Sigmoid colon (tissue), 7 donors: Measurements from ENCODE around the gene TMEM121. TPM values are rescaled to one million over a fixed set of nuclear protein-coding genes. Genes with fewer than 3 reads are reported as not detected.

Experiments
- DNase-seq: peaks from one replicate; pipeline ENCODE4 v3.0.0-alpha.2; 2019
- H3K27ac ChIP-seq, 4 donors: fragments of 200-600 bp; sonication (generic); one replicate each; pipeline ENCODE4 v1.5.1; 2016 to 2019; ENCODE audit warnings: mild to moderate bottlenecking in 1 of 4
- H3K27me3 ChIP-seq, 3 donors: fragments of 200-600 bp; sonication (generic); one replicate each; pipeline ENCODE4 v1.5.1; 2019; ENCODE audit warnings: mild to moderate bottlenecking in 1 of 3
- H3K36me3 ChIP-seq, 4 donors: fragments of 200-600 bp; sonication (generic); one replicate each; pipeline ENCODE4 v1.5.1; 2016 to 2019
- H3K4me1 ChIP-seq, 4 donors: fragments of 200-600 bp; sonication (generic); one replicate each; pipeline ENCODE4 v1.5.1; 2017 to 2019
- H3K4me3 ChIP-seq, 4 donors: fragments of 200-600 bp; sonication (generic); one replicate each; pipeline ENCODE4 v1.5.1; 2017 to 2019; ENCODE audit warnings: mild to moderate bottlenecking in 2 of 4, moderate library complexity in 1 of 4
- H3K9me3 ChIP-seq, 4 donors: fragments of 200-600 bp in 3 of 4; sonication (generic) in 3 of 4; one replicate each; pipeline versions ENCODE4 v1.5.1 to v1.6.1; 2013 to 2019
- EP300 ChIP-seq, 4 donors: sonication (generic); formaldehyde crosslinking; IDR thresholded peaks; one replicate each; pipeline ENCODE4 v1.6.1; 2017; ENCODE audit warnings: antibody characterized with exemption in 4 of 4
- POLR2A ChIP-seq, 2 donors: fragments of 450-650 bp; IDR thresholded peaks; one replicate each; pipeline ENCODE4 v1.6.1; 2016; ENCODE audit warnings: antibody characterized with exemption in 2 of 2, mild to moderate bottlenecking in 2 of 2, moderate library complexity in 2 of 2
- POLR2AphosphoS5 ChIP-seq, 4 donors: sonication (generic); formaldehyde crosslinking; IDR thresholded peaks; one replicate each; pipeline ENCODE4 v1.6.1; 2017; ENCODE audit warnings: antibody characterized with exemption in 4 of 4
- WGBS, 2 donors: extraction: QIAGEN DNeasy Blood & Tissue Kit; methylation state at CpG; one replicate each; pipeline ENCODE4 v1.1.7; 2013; 5-methylcytosine and 5-hydroxymethylcytosine counted together
- intact Hi-C: fragments of 100-400 bp; cut with DNase I; formaldehyde crosslinking; loops from one replicate; pipeline ENCODE4 v1.15.1; 2023
- polyA plus RNA-seq, 3 donors: library from polyadenylated mRNA; stranded (reverse); fragments of 200-250 nt; gene quantifications; one replicate each; pipeline ENCODE4 v1.2.3, GENCODE V29; 2013
- total RNA-seq, 4 donors: library from RNA; depleted of rRNA; stranded (reverse); fragments of >200 nt; gene quantifications; one replicate each; pipeline ENCODE4 v1.1.0, GENCODE V29; 2016
- TF ChIP-seq, protein P1 (sequence below), 4 experiments: fragments of 450-650 bp in 3 of 4; fragments of 200-600 bp in 1 of 4; IDR thresholded peaks; one replicate each; pipeline ENCODE4 v1.5.1; 2016 to 2019; ENCODE audit warnings: antibody characterized with exemption in 4 of 4, mild to moderate bottlenecking in 3 of 4, moderate library complexity in 2 of 4
- donor health status: healthy with polysubstance abuse.
- donor health status: Bipolar disorder and iron deficiency.
- donor health status: healthy.

TMEM121 gene
- total and polyA plus RNA-seq, 7 donors, result 2.3 to 8.0 (median 5.0) TPM; not detected in 2

DNA sequence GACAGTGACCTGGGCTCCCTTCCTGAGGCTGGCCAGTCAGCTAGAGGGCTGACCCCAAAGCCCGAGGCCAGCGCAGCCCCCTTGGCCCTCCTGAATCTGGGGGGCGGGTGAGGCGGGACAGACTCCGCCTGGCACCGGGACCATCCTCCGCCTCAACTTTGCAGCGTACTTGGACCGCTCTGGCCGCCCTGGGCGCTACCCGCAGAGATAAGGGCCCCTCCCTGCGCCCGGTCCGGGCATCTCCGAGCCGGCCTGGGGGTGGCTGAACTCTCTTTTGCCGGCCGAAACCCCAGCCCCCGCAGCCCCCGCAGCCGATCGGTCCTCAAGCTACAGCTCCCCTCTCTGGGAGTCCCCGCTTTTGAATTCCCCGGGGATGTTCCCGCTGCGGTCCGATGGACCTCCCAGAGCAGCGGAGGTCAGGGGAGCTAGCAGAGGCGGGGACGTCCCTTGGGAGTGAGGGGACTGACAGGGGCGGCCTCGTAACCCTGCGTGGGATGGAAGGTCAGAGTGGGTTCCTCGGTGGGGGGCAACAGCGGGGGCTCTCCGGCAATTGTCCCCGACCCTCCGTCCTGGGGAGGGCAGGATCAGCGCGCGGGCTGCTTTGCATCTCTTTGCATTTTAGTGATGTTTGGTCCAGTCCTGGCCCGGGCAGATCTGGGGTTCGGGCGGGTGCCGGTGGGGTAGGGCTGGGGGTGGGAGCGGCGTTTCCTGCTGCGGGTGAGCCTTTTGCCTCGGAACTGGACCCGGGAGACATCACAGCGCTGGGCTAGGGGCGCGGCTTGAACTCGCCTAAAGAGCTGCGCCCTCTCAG is 40.0 kb upstream of the TMEM121 start, which contains the start of gene CRIP1:
TSS of gene CRIP1 (plus strand) at position 724 of the 811 bp plus-strand sequence. CDS start 374 bp downstream, outside the sequence.
- TF ChIP-seq, protein P1, sequence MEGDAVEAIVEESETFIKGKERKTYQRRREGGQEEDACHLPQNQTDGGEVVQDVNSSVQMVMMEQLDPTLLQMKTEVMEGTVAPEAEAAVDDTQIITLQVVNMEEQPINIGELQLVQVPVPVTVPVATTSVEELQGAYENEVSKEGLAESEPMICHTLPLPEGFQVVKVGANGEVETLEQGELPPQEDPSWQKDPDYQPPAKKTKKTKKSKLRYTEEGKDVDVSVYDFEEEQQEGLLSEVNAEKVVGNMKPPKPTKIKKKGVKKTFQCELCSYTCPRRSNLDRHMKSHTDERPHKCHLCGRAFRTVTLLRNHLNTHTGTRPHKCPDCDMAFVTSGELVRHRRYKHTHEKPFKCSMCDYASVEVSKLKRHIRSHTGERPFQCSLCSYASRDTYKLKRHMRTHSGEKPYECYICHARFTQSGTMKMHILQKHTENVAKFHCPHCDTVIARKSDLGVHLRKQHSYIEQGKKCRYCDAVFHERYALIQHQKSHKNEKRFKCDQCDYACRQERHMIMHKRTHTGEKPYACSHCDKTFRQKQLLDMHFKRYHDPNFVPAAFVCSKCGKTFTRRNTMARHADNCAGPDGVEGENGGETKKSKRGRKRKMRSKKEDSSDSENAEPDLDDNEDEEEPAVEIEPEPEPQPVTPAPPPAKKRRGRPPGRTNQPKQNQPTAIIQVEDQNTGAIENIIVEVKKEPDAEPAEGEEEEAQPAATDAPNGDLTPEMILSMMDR (IDR thresholded peaks at IDR 0.05), result no peak
- TF ChIP-seq EP300 (IDR thresholded peaks at IDR 0.05), result no peak
- TF ChIP-seq POLR2AphosphoS5 (IDR thresholded peaks at IDR 0.05), result no peak
- no peak for TF ChIP-seq POLR2A (IDR thresholded peaks at IDR 0.05)
- Histone ChIP-seq H3K4me3 (peak within 1 kb of the TSS; percentile 27 to 55 (median 44)), H3K27me3 (peaks cover 3 to 32% (median 27%) of the 10 kb centered on the region in 3 donors), H3K27ac (peak within 1 kb of the TSS; percentile 91 to 99 (median 95)), H3K36me3 (no peaks in the 10 kb centered on the region), H3K4me1 (peaks cover 0 to 86% (median 80%) of the 10 kb centered on the region in 4 donors), H3K9me3 (no peaks in the 10 kb centered on the region)
- no peak for DNase-seq
- WGBS, 2 donors, result 3 to 10% methylated on average over 56 of the region's 56 CpGs
- intact Hi-C loops, result no loop called here

DNA sequence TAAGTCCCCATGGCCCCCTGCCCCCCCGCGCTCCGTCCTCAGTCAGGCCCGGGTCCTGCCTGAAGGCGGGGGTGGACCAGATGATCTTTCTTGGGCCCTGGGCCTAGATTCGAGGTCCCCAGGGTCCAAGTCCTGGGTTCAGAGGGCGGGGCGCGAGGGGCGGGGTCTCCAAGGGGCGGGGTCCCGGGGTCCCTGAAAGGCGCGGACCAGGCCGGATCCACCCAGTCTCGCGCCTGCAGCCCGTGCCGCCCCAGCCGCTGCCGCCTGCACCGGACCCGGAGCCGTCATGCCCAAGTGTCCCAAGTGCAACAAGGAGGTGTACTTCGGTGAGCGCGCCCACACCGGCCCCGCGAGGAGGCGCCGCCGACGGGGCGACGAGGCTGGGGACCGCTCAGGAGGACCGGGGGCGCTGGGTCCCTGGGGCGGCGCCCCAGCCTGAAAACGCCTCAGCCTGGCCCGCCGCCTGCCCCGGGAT is 39.4 kb upstream of the TMEM121 start:
- WGBS, 2 donors, result 1% methylated on average over 45 of the region's 45 CpGs
- DNase-seq, result peak; percentile 89
- TF ChIP-seq POLR2A (IDR thresholded peaks at IDR 0.05), result peak in 1 of 2 donors; percentile 7
- TF ChIP-seq, protein P1 (IDR thresholded peaks at IDR 0.05), result no peak
- TF ChIP-seq EP300 (IDR thresholded peaks at IDR 0.05), result no peak
- peak in 3 of 4 donors; percentile 45 to 53 (median 49) for TF ChIP-seq POLR2AphosphoS5 (IDR thresholded peaks at IDR 0.05)
- intact Hi-C loops, result no loop called here
- peak overlapping the region; percentile 27 to 55 (median 44) for H3K4me3 ChIP-seq
- H3K4me1 ChIP-seq, result peaks cover 0 to 86% (median 80%) of the 10 kb centered on the region in 4 donors
- no peaks in the 10 kb centered on the region for H3K9me3 ChIP-seq
- H3K27ac ChIP-seq, result peak overlapping the region; percentile 91 to 99 (median 95)
- no peaks in the 10 kb centered on the region for H3K36me3 ChIP-seq
- H3K27me3 ChIP-seq, result peaks cover 3 to 32% (median 27%) of the 10 kb centered on the region in 3 donors

DNA sequence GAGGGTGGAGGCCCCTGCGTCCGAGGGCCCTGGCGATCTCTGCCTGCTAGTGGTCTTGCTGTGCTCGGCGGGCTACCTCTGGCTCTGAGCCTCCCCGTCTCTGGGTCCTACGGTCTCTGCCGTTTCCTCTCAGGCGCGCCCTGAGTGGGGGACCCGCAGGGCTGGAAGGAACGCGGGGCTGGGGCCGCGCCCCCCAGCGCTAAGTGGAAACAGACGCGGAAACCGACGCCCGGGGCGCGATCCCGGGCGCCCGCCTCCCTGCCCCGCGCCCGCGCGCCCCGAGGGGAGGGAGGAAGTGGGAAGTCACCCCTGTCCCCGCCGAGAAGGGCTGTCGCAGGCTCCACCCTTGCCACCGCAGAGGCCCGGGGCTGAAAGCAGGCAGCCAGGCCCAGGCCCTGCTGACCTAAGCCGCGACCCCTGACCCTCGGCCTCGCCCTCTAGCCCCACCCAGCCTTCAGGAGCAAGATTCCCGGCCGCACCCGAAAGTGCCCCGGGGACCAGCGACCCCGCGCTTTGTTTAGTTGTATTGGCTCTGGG is 38.9 kb upstream of the TMEM121 start:
- TF ChIP-seq POLR2A (IDR thresholded peaks at IDR 0.05) (no peak), EP300 (IDR thresholded peaks at IDR 0.05) (no peak), POLR2AphosphoS5 (IDR thresholded peaks at IDR 0.05) (no peak)
- TF ChIP-seq, protein P1 (IDR thresholded peaks at IDR 0.05), result no peak
- no peaks in the 10 kb centered on the region for H3K36me3 ChIP-seq
- peak overlapping the region; percentile 91 to 99 (median 95) for H3K27ac ChIP-seq
- H3K4me3 ChIP-seq, result peak overlapping the region; percentile 27 to 55 (median 44)
- H3K9me3 ChIP-seq, result no peaks in the 10 kb centered on the region
- peaks cover 0 to 81% (median 75%) of the 10 kb centered on the region in 4 donors for H3K4me1 ChIP-seq
- 0 to 2% methylated on average over 48 of the region's 48 CpGs for WGBS, 2 donors
- H3K27me3 ChIP-seq, result peaks cover 3 to 32% (median 27%) of the 10 kb centered on the region in 3 donors
- intact Hi-C loops, result no loop called here
- DNase-seq, result no peak

DNA sequence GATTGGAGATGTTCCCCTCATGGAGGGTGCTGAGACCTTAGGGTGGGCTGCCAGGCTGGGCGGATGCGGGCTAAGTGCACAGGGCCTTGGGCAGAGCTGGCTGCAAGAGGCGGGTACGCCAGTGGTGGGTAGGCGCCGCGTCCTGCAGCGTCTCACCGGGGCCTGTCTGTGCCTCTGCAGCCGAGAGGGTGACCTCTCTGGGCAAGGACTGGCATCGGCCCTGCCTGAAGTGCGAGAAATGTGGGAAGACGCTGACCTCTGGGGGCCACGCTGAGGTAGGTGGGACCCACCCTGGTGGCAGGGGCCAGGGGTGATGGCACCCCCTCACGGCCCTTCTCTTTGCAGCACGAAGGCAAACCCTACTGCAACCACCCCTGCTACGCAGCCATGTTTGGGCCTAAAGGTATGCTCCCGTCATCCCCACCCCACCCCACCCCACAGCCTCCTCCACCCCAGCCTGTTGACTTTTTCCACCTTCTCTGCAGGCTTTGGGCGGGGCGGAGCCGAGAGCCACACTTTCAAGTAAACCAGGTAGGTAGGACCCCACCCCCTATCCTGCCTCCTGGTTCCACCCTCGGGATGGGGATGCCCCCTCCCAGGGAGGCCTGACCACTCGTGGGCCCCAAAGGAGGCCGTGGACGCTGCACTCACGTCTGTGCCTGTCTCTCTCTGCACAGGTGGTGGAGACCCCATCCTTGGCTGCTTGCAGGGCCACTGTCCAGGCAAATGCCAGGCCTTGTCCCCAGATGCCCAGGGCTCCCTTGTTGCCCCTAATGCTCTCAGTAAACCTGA is 38.2 kb upstream of the TMEM121 start:
- Histone ChIP-seq H3K9me3 (no peaks in the 10 kb centered on the region), H3K27me3 (peaks cover 3 to 32% (median 27%) of the 10 kb centered on the region in 3 donors), H3K4me3 (peak overlapping the region in 3 of 4 donors; percentile 43 to 55 (median 46)), H3K36me3 (no peaks in the 10 kb centered on the region), H3K27ac (peak overlapping the region; percentile 91 to 99 (median 95)), H3K4me1 (peaks cover 0 to 74% (median 68%) of the 10 kb centered on the region in 4 donors)
- WGBS, 2 donors, result 7 to 44% methylated on average over 26 of the region's 26 CpGs
- intact Hi-C loops, result loop anchor here (2.0 kb wide), 1 partner anchor 117 kb away; no protein-coding TSS in a partner anchor
- TF ChIP-seq POLR2AphosphoS5 (IDR thresholded peaks at IDR 0.05), result no peak
- no peak for TF ChIP-seq POLR2A (IDR thresholded peaks at IDR 0.05)
- TF ChIP-seq, protein P1 (IDR thresholded peaks at IDR 0.05), result no peak
- TF ChIP-seq EP300 (IDR thresholded peaks at IDR 0.05), result no peak
- no peak for DNase-seq
